Measurements from ENCODE around the gene NXPH3.

NXPH3 gene

GRCh38 chr17:49600949-49601348 is 25.3 kb downstream of the NXPH3 start:
- TF ChIP-seq POLR2A (IDR thresholded peaks at IDR 0.05; ENCODE audit: low read length) = no peak
- no peak for TF ChIP-seq GATA1 (IDR thresholded peaks at IDR 0.05; ENCODE audit: low read depth, low read length)
- DNase-seq = no peak

- TF ChIP-seq GATA1 (IDR thresholded peaks at IDR 0.05; ENCODE audit: low read depth, low read length) (no peak), POLR2A (IDR thresholded peaks at IDR 0.05; ENCODE audit: low read length) (no peak)
- no peak for DNase-seq
Observed at GRCh38 chr17:49602783-49603182, 27.1 kb downstream of the NXPH3 start.

- TF ChIP-seq GATA1 (IDR thresholded peaks at IDR 0.05; ENCODE audit: low read depth, low read length) (no peak), POLR2A (IDR thresholded peaks at IDR 0.05; ENCODE audit: low read length) (no peak)
- no peak for DNase-seq
Observed at GRCh38 chr17:49603238-49603637, 27.6 kb downstream of the NXPH3 start.

- no peak for TF ChIP-seq POLR2A (IDR thresholded peaks at IDR 0.05; ENCODE audit: low read length)
- TF ChIP-seq GATA1 (IDR thresholded peaks at IDR 0.05; ENCODE audit: low read depth, low read length) = no peak
- peak in 1 of 2 experiments; percentile 10 for DNase-seq
Observed at GRCh38 chr17:49603720-49604119, 28.0 kb downstream of the NXPH3 start.

- DNase-seq = no peak
- TF ChIP-seq GATA1 (IDR thresholded peaks at IDR 0.05; ENCODE audit: low read depth, low read length) (no peak), POLR2A (IDR thresholded peaks at IDR 0.05; ENCODE audit: low read length) (no peak)
Observed at GRCh38 chr17:49604314-49604869, 28.7 kb downstream of the NXPH3 start.

GRCh38 chr17:49610883-49611584 is 35.4 kb downstream of the NXPH3 start:
- TF ChIP-seq GATA1 (IDR thresholded peaks at IDR 0.05; ENCODE audit: low read depth, low read length) (no peak), POLR2A (IDR thresholded peaks at IDR 0.05; ENCODE audit: low read length) (no peak)
- DNase-seq = no peak

GRCh38 chr17:49612726-49613125 is 37.1 kb downstream of the NXPH3 start:
- TF ChIP-seq GATA1 (IDR thresholded peaks at IDR 0.05; ENCODE audit: low read depth, low read length) (no peak), POLR2A (IDR thresholded peaks at IDR 0.05; ENCODE audit: low read length) (no peak)
- DNase-seq = no peak

- no peak for DNase-seq
- no peak for TF ChIP-seq POLR2A (IDR thresholded peaks at IDR 0.05; ENCODE audit: low read length)
- TF ChIP-seq GATA1 (IDR thresholded peaks at IDR 0.05; ENCODE audit: low read depth, low read length) = no peak
Observed at GRCh38 chr17:49613182-49613800, 37.6 kb downstream of the NXPH3 start.

- TF ChIP-seq GATA1 (IDR thresholded peaks at IDR 0.05; ENCODE audit: low read depth, low read length) = no peak
- TF ChIP-seq POLR2A (IDR thresholded peaks at IDR 0.05; ENCODE audit: low read length) = no peak
- DNase-seq = no peak
Observed at GRCh38 chr17:49616086-49616485, 40.4 kb downstream of the NXPH3 start.

- TF ChIP-seq GATA1 (IDR thresholded peaks at IDR 0.05; ENCODE audit: low read depth, low read length) (no peak), POLR2A (IDR thresholded peaks at IDR 0.05; ENCODE audit: low read length) (no peak)
- no peak for DNase-seq
Observed at GRCh38 chr17:49616601-49617131, 41.0 kb downstream of the NXPH3 start.

- DNase-seq = no peak
Observed at GRCh38 chr17:49618028-49618611, 42.4 kb downstream of the NXPH3 start.

GRCh38 chr17:49621420-49621819 is 45.7 kb downstream of the NXPH3 start:
- TF ChIP-seq POLR2A (IDR thresholded peaks at IDR 0.05; ENCODE audit: low read length) = no peak
- TF ChIP-seq GATA1 (IDR thresholded peaks at IDR 0.05; ENCODE audit: low read depth, low read length) = no peak
- DNase-seq = no peak

More at GRCh38 chr17:49618028-49618611, 42.4 kb downstream of the NXPH3 start:
- TF ChIP-seq GATA1 (IDR thresholded peaks at IDR 0.05; ENCODE audit: low read depth, low read length) (no peak), POLR2A (IDR thresholded peaks at IDR 0.05; ENCODE audit: low read length) (no peak)

- no peak for DNase-seq
- TF ChIP-seq POLR2A (IDR thresholded peaks at IDR 0.05; ENCODE audit: low read length) (no peak), GATA1 (IDR thresholded peaks at IDR 0.05; ENCODE audit: low read depth, low read length) (no peak)
Observed at GRCh38 chr17:49621946-49622529, 46.4 kb downstream of the NXPH3 start.

GRCh38 chr17:49624896-49625295 is 49.2 kb downstream of the NXPH3 start:
- TF ChIP-seq POLR2A (IDR thresholded peaks at IDR 0.05; ENCODE audit: low read length) (no peak), GATA1 (IDR thresholded peaks at IDR 0.05; ENCODE audit: low read depth, low read length) (no peak)
- DNase-seq = no peak
